BLaER1 treated with 17β-estradiol and CSF1 and Interleukin-3, amounts not matched to agents 10 nM and 100 nM (cell line): ENCODE results near the gene PLEKHF1.

Experiments
- H3K27ac ChIP-seq, 11 experiments: shearing (Covaris generic); formaldehyde crosslinking; 2 replicates each; pipeline ENCODE4 v1.8.1; 2022
- H3K27me3 ChIP-seq, 11 experiments: shearing (Covaris generic); formaldehyde crosslinking; 2 replicates each; pipeline ENCODE4 v1.8.1; 2022
- H3K36me3 ChIP-seq, 11 experiments: shearing (Covaris generic); formaldehyde crosslinking; 2 replicates each; pipeline ENCODE4 v1.8.1; 2022
- H3K4me1 ChIP-seq, 10 experiments: shearing (Covaris generic); formaldehyde crosslinking; 2 replicates each; pipeline ENCODE4 v1.8.1; 2022
- H3K4me2 ChIP-seq, 11 experiments: shearing (Covaris generic); formaldehyde crosslinking; 2 replicates each; pipeline ENCODE4 v1.8.1; 2022
- H3K4me3 ChIP-seq, 10 experiments: shearing (Covaris generic); formaldehyde crosslinking; 2 replicates each; pipeline ENCODE4 v1.8.1; 2022
- H3K9ac ChIP-seq, 11 experiments: shearing (Covaris generic); formaldehyde crosslinking; 2 replicates each; pipeline ENCODE4 v1.8.1; 2022
- H3K9me3 ChIP-seq, 11 experiments: shearing (Covaris generic); formaldehyde crosslinking; replicated peaks in 1 of 11; 2 replicates each; pipeline ENCODE4 v1.8.1; 2022
- H4K20me1 ChIP-seq, 11 experiments: shearing (Covaris generic); formaldehyde crosslinking; 2 replicates each; pipeline ENCODE4 v1.8.1; 2022
- Cebpa-rat ChIP-seq, 11 experiments: shearing (Covaris generic); IDR thresholded peaks; 2 replicates each; pipeline ENCODE4 v1.8.1; 2022

PLEKHF1 gene

DNA sequence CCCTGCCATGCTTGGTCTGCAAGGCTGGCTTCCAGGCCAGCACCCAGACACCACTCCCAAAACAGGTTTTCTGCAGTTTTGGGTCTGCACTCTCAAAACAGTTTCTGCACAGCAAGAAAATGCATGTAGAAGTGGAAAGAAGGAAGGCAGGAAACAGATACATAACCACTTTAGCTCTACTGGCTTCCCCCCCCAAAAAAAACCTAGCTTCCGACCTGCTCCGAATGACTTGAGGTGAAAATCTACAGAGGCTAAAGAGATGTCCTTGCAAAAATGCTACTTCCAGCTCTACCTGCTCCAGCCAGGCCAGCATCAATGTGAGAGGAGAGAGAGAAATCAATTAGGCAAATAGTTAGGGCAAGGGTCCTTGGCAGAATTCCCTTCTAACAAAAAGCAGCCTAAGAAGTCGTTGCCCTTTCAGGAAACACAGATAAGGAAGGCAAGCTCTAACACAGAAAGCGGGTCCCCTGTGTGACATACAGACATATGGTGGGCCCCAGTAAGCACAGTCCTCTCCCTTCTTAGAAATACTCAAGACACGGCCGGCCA, 46.4 kb downstream of the PLEKHF1 start:
- peaks cover 45 to 67% (median 61%) of the 10 kb centered on the region in 10 experiments for H3K4me1 ChIP-seq
- peak overlapping the region in 3 of 11 experiments; percentile 30 to 44 (median 39); a peak in 5 of 22 replicates for H3K9ac ChIP-seq
- TF ChIP-seq Cebpa-rat (IDR thresholded peaks at IDR 0.05), result no peak
- H3K36me3 ChIP-seq, result peaks cover 20 to 61% (median 31%) of the 10 kb centered on the region in 11 experiments
- H3K4me2 ChIP-seq, result peak overlapping the region; percentile 30 to 98 (median 92)
- H4K20me1 ChIP-seq, result peaks cover 36 to 77% (median 66%) of the 10 kb centered on the region in 11 experiments; a peak in 20 of 22 replicates
- H3K9me3 ChIP-seq, result no peaks in the 10 kb centered on the region
- no peaks in the 10 kb centered on the region for H3K27me3 ChIP-seq
- H3K4me3 ChIP-seq, result no peak overlapping the region
- no peak overlapping the region for H3K27ac ChIP-seq

DNA sequence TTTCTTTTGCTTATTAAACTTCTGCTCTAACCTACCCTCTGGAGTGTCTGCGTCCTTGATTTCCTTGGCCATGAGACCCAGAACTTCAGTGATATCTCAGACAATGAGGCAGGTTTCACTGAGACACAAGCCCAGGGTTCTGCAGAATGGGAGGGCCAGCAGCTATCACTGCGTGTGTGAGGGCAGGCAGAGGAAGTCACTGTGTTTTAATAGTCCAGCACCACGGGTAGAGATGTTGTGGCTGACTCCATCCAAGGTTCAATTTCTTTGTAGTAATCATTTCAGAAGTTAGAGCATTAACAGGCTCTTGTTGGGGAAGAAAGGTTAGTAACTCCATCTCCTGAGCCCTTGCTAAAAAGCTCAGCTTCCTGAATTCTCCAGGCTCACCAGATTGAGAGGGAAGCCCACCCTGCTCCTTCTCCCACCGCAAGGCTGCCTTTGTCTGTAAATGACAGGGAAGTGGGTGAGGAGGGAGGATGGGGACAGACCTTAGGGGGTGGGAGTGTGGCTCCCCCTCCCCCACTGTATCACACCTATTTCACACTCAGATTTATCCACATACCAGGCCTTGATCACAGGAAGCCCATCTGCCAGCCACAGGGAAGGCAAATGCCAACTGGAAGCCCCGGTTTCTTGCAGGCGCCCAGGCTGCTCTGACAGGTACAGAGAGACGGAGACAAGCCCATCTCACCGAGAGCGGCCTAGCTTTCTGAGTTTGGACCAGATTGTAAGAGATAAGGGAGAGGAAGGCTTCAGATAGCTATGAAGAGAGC, 47.7 kb downstream of the PLEKHF1 start:
- Histone ChIP-seq H3K36me3 (peaks cover 9 to 48% (median 18%) of the 10 kb centered on the region in 11 experiments), H3K4me1 (peaks cover 49 to 70% (median 62%) of the 10 kb centered on the region in 10 experiments), H3K4me3 (peak overlapping the region in 5 of 10 experiments; percentile 53 to 98 (median 57); a peak in 3 of 20 replicates), H3K27ac (peak overlapping the region in 4 of 11 experiments; percentile 5 to 40 (median 8); a peak in 2 of 22 replicates), H3K4me2 (peak overlapping the region; percentile 87 to 99 (median 93)), H3K27me3 (no peaks in the 10 kb centered on the region), H3K9me3 (no peaks in the 10 kb centered on the region), H4K20me1 (peaks cover 36 to 68% (median 54%) of the 10 kb centered on the region in 11 experiments; a peak in 20 of 22 replicates), H3K9ac (peak overlapping the region in 9 of 11 experiments; percentile 5 to 69 (median 54); a peak in 11 of 22 replicates)
- TF ChIP-seq Cebpa-rat (IDR thresholded peaks at IDR 0.05), result no peak

GRCh38 chr19:29714371-29714952, 49.2 kb downstream of the PLEKHF1 start:
- Histone ChIP-seq H3K27ac (peak overlapping the region; percentile 96 to 99 (median 98)), H3K4me1 (peaks cover 49 to 64% (median 60%) of the 10 kb centered on the region in 10 experiments), H3K4me2 (peak overlapping the region; percentile 90 to 99 (median 95)), H3K27me3 (no peaks in the 10 kb centered on the region), H3K36me3 (peaks cover 0 to 35% (median 6%) of the 10 kb centered on the region in 11 experiments; a peak in 10 of 22 replicates), H3K4me3 (peak overlapping the region; percentile 87 to 98 (median 94)), H4K20me1 (peaks cover 22 to 53% (median 39%) of the 10 kb centered on the region in 11 experiments; a peak in 20 of 22 replicates), H3K9me3 (no peaks in the 10 kb centered on the region), H3K9ac (peak overlapping the region; percentile 95 to 99 (median 98))
- no peak for TF ChIP-seq Cebpa-rat (IDR thresholded peaks at IDR 0.05)

- Histone ChIP-seq H3K36me3 (peaks cover 0 to 29% (median 5%) of the 10 kb centered on the region in 11 experiments; a peak in 10 of 22 replicates), H3K4me1 (peaks cover 48 to 57% (median 53%) of the 10 kb centered on the region in 10 experiments), H3K4me3 (peak within 1 kb of the TSS; percentile 87 to 98 (median 94)), H3K27me3 (no peaks in the 10 kb centered on the region), H3K9me3 (no peaks in the 10 kb centered on the region), H3K4me2 (peak within 1 kb of the TSS; percentile 90 to 99 (median 95)), H4K20me1 (peaks cover 17 to 46% (median 32%) of the 10 kb centered on the region in 11 experiments; a peak in 20 of 22 replicates), H3K27ac (peak within 1 kb of the TSS; percentile 96 to 99 (median 98)), H3K9ac (peak within 1 kb of the TSS; percentile 95 to 99 (median 98))
- no peak for TF ChIP-seq Cebpa-rat (IDR thresholded peaks at IDR 0.05)
Observed at GRCh38 chr19:29714953-29715700, 49.9 kb downstream of the PLEKHF1 start, which contains the start of gene C19orf12. TSS of gene C19orf12 (minus strand) at chr19:29715261. CDS start at chr19:29708413, 6,848 bp downstream.

DNA sequence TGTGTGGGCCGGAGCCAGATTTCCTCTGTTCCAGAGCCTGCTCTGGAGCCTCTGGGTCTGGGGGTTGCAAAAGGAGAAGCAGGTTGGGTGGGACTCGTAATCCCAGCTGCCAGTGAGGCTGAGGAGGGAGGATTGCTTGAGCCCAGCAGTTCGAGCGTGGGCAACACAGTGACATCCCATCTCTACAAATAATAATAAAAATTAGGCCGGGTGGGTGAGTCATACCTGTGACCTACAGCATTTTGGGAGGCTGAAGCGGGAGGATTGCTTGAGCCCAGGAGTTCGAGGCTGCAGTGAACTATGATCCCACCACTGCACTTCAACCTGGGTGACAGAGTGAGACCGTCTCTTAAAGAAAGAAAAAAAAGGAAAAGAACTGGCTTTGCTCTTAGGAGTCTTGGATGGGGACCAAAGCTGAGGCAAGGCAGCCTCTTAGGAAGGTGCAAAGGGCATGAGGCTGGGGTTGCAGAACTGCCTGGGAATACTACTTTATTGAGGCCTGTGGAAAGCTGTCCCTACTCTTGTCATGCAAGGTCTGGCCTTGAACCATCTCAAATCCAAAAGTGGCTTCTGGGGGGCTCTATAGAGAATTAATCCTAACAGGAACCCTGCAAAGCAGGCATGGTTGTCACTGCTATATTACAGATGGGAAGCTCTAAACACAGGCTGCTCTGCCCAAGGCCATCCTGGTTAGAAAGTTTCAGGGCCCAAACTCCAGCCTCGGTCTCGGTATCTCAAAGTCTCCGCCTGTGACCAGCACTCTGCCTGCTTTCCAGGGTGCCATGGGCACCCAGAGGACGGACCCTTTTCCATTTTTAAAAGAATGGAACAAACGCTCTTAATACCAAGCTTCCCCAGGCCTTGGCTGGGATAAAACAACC, 50.7 kb downstream of the PLEKHF1 start:
- Histone ChIP-seq H3K9ac (peak overlapping the region; percentile 95 to 99 (median 98)), H3K27ac (peak overlapping the region; percentile 96 to 99 (median 98)), H3K27me3 (no peaks in the 10 kb centered on the region), H3K4me3 (peak overlapping the region; percentile 87 to 98 (median 94)), H3K36me3 (peaks cover 0 to 24% (median 0%) of the 10 kb centered on the region in 11 experiments; a peak in 9 of 22 replicates), H4K20me1 (peaks cover 9 to 38% (median 24%) of the 10 kb centered on the region in 11 experiments; a peak in 18 of 22 replicates), H3K4me2 (peak overlapping the region; percentile 85 to 98 (median 90)), H3K9me3 (no peaks in the 10 kb centered on the region), H3K4me1 (peaks cover 41 to 50% (median 46%) of the 10 kb centered on the region in 10 experiments)
- TF ChIP-seq Cebpa-rat (IDR thresholded peaks at IDR 0.05), result no peak

DNA sequence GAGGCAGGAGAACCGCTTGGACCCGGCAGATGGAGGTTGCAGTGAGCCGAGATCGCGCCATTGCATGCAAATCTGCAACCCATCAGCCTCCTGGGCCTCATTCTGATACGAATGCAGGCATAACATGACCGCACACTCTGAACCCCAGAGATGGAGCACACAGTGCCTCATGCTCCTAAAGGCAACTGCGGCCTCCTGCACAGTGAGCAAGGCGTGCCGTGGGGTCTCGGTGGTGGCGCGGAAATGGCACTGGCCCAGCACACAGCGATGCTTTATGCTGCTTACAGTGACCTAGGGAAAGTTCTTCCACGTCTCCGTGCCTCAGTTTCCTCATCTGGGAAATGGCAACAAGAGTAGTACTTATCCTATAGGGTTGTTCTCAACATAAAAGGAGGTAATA, 51.8 kb downstream of the PLEKHF1 start:
- Histone ChIP-seq H3K4me1 (peaks cover 32 to 42% (median 36%) of the 10 kb centered on the region in 10 experiments), H4K20me1 (peaks cover 0 to 27% (median 13%) of the 10 kb centered on the region in 11 experiments; a peak in 17 of 22 replicates), H3K9ac (no peak overlapping the region; a peak in 1 of 22 replicates), H3K36me3 (peaks cover 0 to 16% (median 0%) of the 10 kb centered on the region in 11 experiments; a peak in 9 of 22 replicates), H3K9me3 (no peaks in the 10 kb centered on the region), H3K4me2 (peak overlapping the region in 3 of 11 experiments; percentile 88 to 89 (median 89); a peak in 7 of 22 replicates), H3K4me3 (no peak overlapping the region), H3K27me3 (no peaks in the 10 kb centered on the region), H3K27ac (no peak overlapping the region)
- no peak for TF ChIP-seq Cebpa-rat (IDR thresholded peaks at IDR 0.05)

DNA sequence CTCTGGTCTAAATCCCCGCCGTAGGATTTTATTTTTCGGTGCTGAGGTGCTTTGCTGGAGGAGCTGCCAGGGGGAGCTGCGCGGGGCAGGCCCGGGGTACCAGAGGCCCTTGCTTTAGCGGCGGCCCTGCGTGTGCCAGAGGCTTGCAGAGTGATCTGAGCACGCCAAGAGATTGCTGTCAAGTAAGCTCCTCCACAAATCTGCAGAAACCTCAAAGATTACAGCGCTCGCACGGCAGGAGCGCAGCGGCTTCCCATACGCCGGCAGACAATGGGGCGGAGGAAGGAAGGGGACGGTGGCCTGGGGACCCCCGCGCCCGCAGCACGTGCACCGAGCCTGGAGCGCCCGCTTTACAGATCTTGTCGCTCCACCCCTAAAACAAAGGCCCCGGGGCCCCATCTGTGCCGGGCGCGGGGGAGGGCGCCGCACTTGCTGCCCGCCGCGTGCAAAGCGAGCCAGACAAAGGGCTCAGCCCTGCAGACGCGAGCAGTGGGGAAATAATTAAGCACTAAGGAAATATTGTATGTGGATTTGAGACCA, 58.9 kb downstream of the PLEKHF1 start:
- Histone ChIP-seq H3K4me3 (peak overlapping the region; percentile 13 to 63 (median 43); a peak in 17 of 20 replicates), H3K9me3 (no peaks in the 10 kb centered on the region), H3K4me2 (peak overlapping the region; percentile 77 to 95 (median 86)), H3K36me3 (no peaks in the 10 kb centered on the region), H3K27ac (peak overlapping the region in 1 of 11 experiments; percentile 45; a peak in 2 of 22 replicates), H3K27me3 (peaks cover 16 to 27% (median 21%) of the 10 kb centered on the region in 11 experiments), H3K4me1 (peaks cover 9 to 19% (median 11%) of the 10 kb centered on the region in 10 experiments; a peak in 19 of 20 replicates), H3K9ac (peak overlapping the region; percentile 15 to 64 (median 49); a peak in 14 of 22 replicates), H4K20me1 (no peaks in the 10 kb centered on the region; a peak in 2 of 22 replicates)
- no peak for TF ChIP-seq Cebpa-rat (IDR thresholded peaks at IDR 0.05)
